Measurements from ENCODE around the gene SMIM17. TPM values are rescaled to one million over a fixed set of nuclear protein-coding genes. Genes with fewer than 3 reads are reported as not detected.

Gene SMIM17
- polyA plus RNA-seq, 1 of the 3 experiments (the other 2 are of a cell fraction) = 0.05 TPM

- no peaks in the 10 kb centered on the region for H3K36me3 ChIP-seq (replicated peaks in 1 of 2; ENCODE audit: control insufficient read depth in 1 of 2, insufficient read depth in 2 of 2, low read length in 1 of 2)
- H3K27ac ChIP-seq (ENCODE audit: low read depth in 2 of 2, low read length in 1 of 2) = no peak overlapping the region
- no peak overlapping the region for H3K4me2 ChIP-seq
- H3K79me2 ChIP-seq (ENCODE audit: insufficient read depth) = no peaks in the 10 kb centered on the region
- no peaks in the 10 kb centered on the region for H3K9me2 ChIP-seq
- H3K27me3 ChIP-seq (ENCODE audit: insufficient read depth) = no peaks in the 10 kb centered on the region
- POLR2A ChIA-PET = no interaction called here
- H3K9ac ChIP-seq = no peak overlapping the region
- H4K20me1 ChIP-seq (ENCODE audit: insufficient read depth) = no peaks in the 10 kb centered on the region
- no peaks in the 10 kb centered on the region for H3F3A ChIP-seq (replicated peaks; ENCODE audit: insufficient read depth)
- CTCF ChIA-PET = no interaction called here
- H3K9me3 ChIP-seq = no peaks in the 10 kb centered on the region
- no peak for DNase-seq
- H3K4me3 ChIP-seq (ENCODE audit: low read depth in 2 of 2, low read length in 1 of 2) = no peak overlapping the region
- H2AFZ ChIP-seq (ENCODE audit: low read depth) = no peak overlapping the region
- no peaks in the 10 kb centered on the region for H3K4me1 ChIP-seq (ENCODE audit: control insufficient read depth in 1 of 2, insufficient read depth in 2 of 2, low read depth in 1 of 2, low read length in 1 of 2)
- WGBS (ENCODE audit: low lambda C conversion rate) = 38% methylated on average over 6 of the region's 8 CpGs
- TF ChIP-seq FOXJ3 (CRISPR knock-in tag; IDR thresholded peaks at IDR 0.05) (no peak), MEF2A (IDR thresholded peaks at IDR 0.05; ENCODE audit: borderline replicate concordance, low read depth) (no peak), FOXM1 (IDR thresholded peaks at IDR 0.05; ENCODE audit: low read depth) (no peak), TEAD4 (IDR thresholded peaks at IDR 0.05; ENCODE audit: borderline replicate concordance, insufficient read depth) (no peak), CTCF (IDR thresholded peaks at IDR 0.05) (no peak), RXRA (IDR thresholded peaks at IDR 0.05; ENCODE audit: borderline replicate concordance, low read depth) (no peak), GABPA (IDR thresholded peaks at IDR 0.05; ENCODE audit: low read depth) (no peak), MXI1 (IDR thresholded peaks at IDR 0.05; ENCODE audit: low read depth, low read length) (no peak)
Measured at GRCh38 chr19:56678205-56678604, 35.2 kb downstream of the SMIM17 start.

GRCh38 chr19:56681702-56682101 lies 38.7 kb downstream of the SMIM17 start:
- POLR2A ChIA-PET = no interaction called here
- Histone ChIP-seq H3K4me2 (no peak overlapping the region), H3K9ac (no peak overlapping the region), H3F3A (replicated peaks; ENCODE audit: insufficient read depth) (no peaks in the 10 kb centered on the region), H3K9me2 (no peaks in the 10 kb centered on the region), H3K79me2 (ENCODE audit: insufficient read depth) (no peaks in the 10 kb centered on the region), H3K4me3 (ENCODE audit: low read depth in 2 of 2, low read length in 1 of 2) (no peak overlapping the region), H3K27me3 (ENCODE audit: insufficient read depth) (no peaks in the 10 kb centered on the region), H3K4me1 (ENCODE audit: control insufficient read depth in 1 of 2, insufficient read depth in 2 of 2, low read depth in 1 of 2, low read length in 1 of 2) (no peaks in the 10 kb centered on the region), H3K36me3 (replicated peaks in 1 of 2; ENCODE audit: control insufficient read depth in 1 of 2, insufficient read depth in 2 of 2, low read length in 1 of 2) (no peaks in the 10 kb centered on the region), H2AFZ (ENCODE audit: low read depth) (no peak overlapping the region), H4K20me1 (ENCODE audit: insufficient read depth) (no peaks in the 10 kb centered on the region), H3K27ac (ENCODE audit: low read depth in 2 of 2, low read length in 1 of 2) (no peak overlapping the region), H3K9me3 (no peaks in the 10 kb centered on the region)
- CTCF ChIA-PET = no interaction called here
- 65% methylated on average over 8 of the region's 8 CpGs for WGBS (ENCODE audit: low lambda C conversion rate)
- TF ChIP-seq CTCF (IDR thresholded peaks at IDR 0.05) (no peak), USF1 (IDR thresholded peaks at IDR 0.05; ENCODE audit: borderline replicate concordance, low read depth) (no peak)
- DNase-seq = no peak

Measured in SK-N-SH (cell line).